Nucleus accumbens (tissue), 56 donors: ENCODE measurements around the gene NCOA5.
A peak's percentile ranks its signal among the peaks of the same experiment; 100 is the strongest.

Experiments used
- DNase-seq, 56 donors: peaks; one replicate each; lab custom pipeline; 2025; lab: John Stamatoyannopoulos, UW

The NCOA5 gene

GRCh38 chr20:46022411-46023147, 67.2 kb downstream of the NCOA5 start:
- peak in 44 of 56 donors; percentile 15 to 80 (median 42) for DNase-seq

GRCh38 chr20:46021361-46022359, 68.1 kb downstream of the NCOA5 start:
- peak in 37 of 56 donors; percentile 5 to 82 (median 53) for DNase-seq

DNA sequence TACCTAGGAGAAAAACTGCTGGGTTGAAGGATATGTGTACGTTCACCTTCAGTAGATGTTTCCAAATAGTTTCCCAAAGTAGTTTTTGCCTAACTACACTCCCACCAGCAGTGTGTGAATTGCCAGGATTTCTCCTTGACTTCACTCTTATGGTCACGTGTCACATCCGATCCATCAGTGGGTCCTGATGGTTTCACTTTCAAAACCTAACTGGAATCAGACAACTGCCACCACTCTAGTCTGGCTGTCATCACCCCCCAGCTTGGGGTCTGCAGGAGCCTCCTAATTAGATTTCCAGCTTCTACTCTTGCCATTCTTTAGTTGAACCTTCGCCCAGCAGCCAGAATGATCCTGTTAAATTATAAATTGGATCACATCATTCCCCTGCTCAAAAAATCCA, 69.2 kb downstream of the NCOA5 start:
- no peak for DNase-seq

DNA sequence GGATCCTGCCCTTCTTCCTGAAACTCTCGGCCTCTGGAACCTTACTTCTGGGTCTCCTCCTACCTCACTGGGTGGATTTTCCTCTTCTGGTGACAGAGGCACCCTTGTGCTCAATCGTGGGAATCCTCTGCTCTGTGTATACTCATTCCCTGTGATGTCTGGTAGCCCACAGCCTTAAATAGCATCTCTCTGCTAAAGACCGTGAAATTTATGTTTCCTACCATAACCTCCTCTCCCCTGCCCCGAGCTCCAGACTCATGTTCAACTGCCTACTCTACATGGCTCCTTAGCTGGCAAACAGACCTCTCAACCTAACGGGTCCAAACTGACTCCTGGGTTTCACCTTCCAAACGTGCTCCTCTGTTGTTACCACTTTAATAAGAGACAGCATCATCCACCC, 71.2 kb downstream of the NCOA5 start:
- DNase-seq, result no peak

DNA sequence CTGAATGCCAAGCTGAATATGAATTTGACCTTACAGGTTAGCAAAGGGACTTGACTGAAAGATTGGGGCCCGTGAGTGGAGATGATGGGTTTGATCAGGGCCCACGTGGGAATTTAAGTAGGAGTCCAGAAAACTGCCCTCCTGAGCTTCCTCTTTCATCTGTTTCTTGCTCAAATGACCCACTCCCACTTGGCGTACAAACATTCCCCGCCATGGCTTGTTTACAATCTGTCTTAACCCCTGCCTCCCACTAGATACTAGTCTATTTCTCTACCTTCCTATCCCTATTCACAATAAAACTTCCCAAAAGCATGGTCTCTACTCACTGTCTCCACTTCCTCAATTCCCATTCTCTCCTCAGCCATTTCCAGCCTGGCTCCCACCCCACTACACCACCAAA, 71.7 kb downstream of the NCOA5 start:
- DNase-seq, result no peak

GRCh38 chr20:46017272-46017671, 72.5 kb downstream of the NCOA5 start:
- DNase-seq, result no peak

GRCh38 chr20:46014517-46015396, 75.0 kb downstream of the NCOA5 start:
- DNase-seq, result no peak

- peak in 6 of 56 donors; percentile 2 to 32 (median 14) for DNase-seq
Observed at GRCh38 chr20:46013829-46014516, 75.8 kb downstream of the NCOA5 start.

- DNase-seq, result no peak
Observed at GRCh38 chr20:46013322-46013828, 76.4 kb downstream of the NCOA5 start.

DNA sequence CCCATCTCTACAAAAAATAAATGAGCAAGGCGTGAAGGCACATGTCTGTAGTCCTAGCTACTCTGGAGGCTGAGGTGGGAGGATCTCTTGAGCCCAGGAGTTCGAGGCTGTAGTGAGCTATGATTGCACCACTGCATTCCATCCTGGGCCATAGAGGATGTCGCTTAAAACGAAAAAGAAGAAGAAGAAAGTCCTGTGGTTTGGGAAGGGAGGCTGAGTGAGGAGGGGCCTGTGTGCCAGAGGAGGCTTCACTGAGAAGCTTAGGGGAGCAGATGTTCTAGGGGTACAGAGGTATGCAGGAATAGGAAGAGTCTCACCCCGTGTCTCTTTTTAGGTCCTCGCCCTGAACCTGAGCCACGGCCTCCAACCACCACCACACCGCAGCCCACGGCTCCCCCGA, 76.8 kb downstream of the NCOA5 start:
- no peak for DNase-seq

DNA sequence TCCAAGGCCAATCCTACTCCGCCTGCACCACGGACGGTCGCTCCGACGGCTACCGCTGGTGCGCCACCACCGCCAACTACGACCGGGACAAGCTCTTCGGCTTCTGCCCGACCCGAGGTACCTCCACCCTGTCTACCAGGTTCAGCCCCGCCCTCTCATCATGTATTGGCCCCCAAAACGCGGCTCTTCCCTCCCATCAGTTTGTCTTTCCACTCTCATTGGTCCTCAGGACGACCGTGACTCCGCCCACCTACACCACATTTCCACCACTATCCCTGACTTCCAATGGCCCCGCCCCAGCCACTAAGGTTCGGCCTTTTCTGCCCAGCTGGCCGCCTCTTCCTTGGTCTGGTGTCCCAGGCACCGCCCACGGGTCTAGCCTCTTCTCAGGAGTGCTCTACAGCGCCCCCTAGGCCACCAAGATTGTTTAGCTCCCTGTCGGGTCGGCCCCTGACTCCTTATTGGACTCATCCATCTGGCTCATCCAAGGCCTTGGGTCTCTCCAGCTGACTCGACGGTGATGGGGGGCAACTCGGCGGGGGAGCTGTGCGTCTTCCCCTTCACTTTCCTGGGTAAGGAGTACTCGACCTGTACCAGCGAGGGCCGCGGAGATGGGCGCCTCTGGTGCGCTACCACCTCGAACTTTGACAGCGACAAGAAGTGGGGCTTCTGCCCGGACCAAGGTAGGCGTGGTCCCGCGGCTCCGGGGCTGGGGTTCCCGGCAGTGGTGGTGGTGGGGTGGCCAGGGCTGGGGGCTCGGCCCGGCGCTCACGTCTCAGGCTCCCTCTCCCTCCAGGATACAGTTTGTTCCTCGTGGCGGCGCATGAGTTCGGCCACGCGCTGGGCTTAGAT, 77.9 kb downstream of the NCOA5 start:
- DNase-seq, result peak in 1 of 56 donors; percentile 37
